Lung (tissue), 12 donors: ENCODE measurements around the gene PHOSPHO1. TPM values are rescaled to one million over a fixed set of nuclear protein-coding genes. Genes with fewer than 3 reads are reported as not detected.

Source experiments
- ATAC-seq: fragments of 200-7000 bp; cut with Tn5 transposase; one replicate; pipeline ENCODE4 v1.9.1; 2020; ENCODE audit warnings: moderate number of reproducible peaks; ENCODE audit not compliant: insufficient read depth, low FRiP score
- DNase-seq, 3 donors: peaks; one replicate each; pipeline ENCODE4 v3.0.0-alpha.2; 2013 to 2017
- H3K27ac ChIP-seq, 2 donors: one replicate each; pipeline ENCODE4 v1.5.1; 2013; ENCODE audit warnings: mild to moderate bottlenecking in 2 of 2, moderate library complexity in 2 of 2, control low read depth in 1 of 2, inconsistent platforms in 1 of 2, low read depth in 1 of 2, low read length in 1 of 2
- H3K27me3 ChIP-seq, 3 donors: one replicate each; pipeline ENCODE4 v1.5.1; 2013; ENCODE audit warnings: low read length in 2 of 3; ENCODE audit not compliant: control insufficient read depth in 3 of 3, insufficient read depth in 3 of 3
- H3K36me3 ChIP-seq, 4 donors: one replicate each; pipeline ENCODE4 v1.5.1; 2013; ENCODE audit warnings: low read length in 4 of 4, mild to moderate bottlenecking in 1 of 4, moderate library complexity in 1 of 4; ENCODE audit not compliant: control insufficient read depth in 4 of 4, insufficient read depth in 4 of 4
- H3K4me1 ChIP-seq, 5 donors: one replicate each; pipeline ENCODE4 v1.5.1; 2013; ENCODE audit warnings: low read length in 5 of 5, mild to moderate bottlenecking in 2 of 5, moderate library complexity in 1 of 5; ENCODE audit not compliant: control insufficient read depth in 5 of 5, insufficient read depth in 5 of 5
- H3K4me3 ChIP-seq: one replicate; pipeline ENCODE4 v1.5.1; 2013; ENCODE audit warnings: mild to moderate bottlenecking, control low read depth, moderate library complexity
- H3K9ac ChIP-seq, 2 donors: one replicate each; pipeline ENCODE4 v1.5.1; 2013; ENCODE audit warnings: low read length in 2 of 2, control low read depth in 1 of 2; ENCODE audit not compliant: insufficient read depth in 1 of 2
- H3K9me3 ChIP-seq, 4 donors: one replicate each; pipeline ENCODE4 v1.5.1; 2013; ENCODE audit warnings: low read length in 3 of 4, mild to moderate bottlenecking in 1 of 4, moderate library complexity in 1 of 4; ENCODE audit not compliant: control insufficient read depth in 4 of 4, insufficient read depth in 3 of 4
- WGBS, 2 donors: extraction: QIAGEN DNeasy Blood & Tissue Kit; methylation state at CpG; one replicate each; pipeline ENCODE4 v1.1.7; 2013; 5-methylcytosine and 5-hydroxymethylcytosine counted together
- polyA plus RNA-seq, 2 donors: library from polyadenylated mRNA; stranded (reverse); fragments of 200-250 nt; gene quantifications; one replicate each; pipeline ENCODE4 v1.2.1, GENCODE V29; 2013
- total RNA-seq, 2 donors: library from RNA; depleted of rRNA in 1 of 2; stranded (reverse); fragments of >200 nt in 1 of 2; gene quantifications; one replicate each; pipeline ENCODE4 v1.2.1, GENCODE V29; 2014 to 2021
- TF ChIP-seq, protein P1 (sequence below): IDR thresholded peaks from 2 replicates; pipeline ENCODE4 v1.5.1; 2012; ENCODE audit warnings: mild to moderate bottlenecking; ENCODE audit errors: control extremely low read depth, extremely low read depth
- donor health status: control.
- donor health status: control.
- donor health status: Bipolar disorder and iron deficiency.
- donor health status: healthy.
- donor health status: DM: yes; HTN: yes; CAD: no.

Gene PHOSPHO1
- total and polyA plus RNA-seq, 4 donors: 0.37 to 10.2 (median 1.9) TPM

DNA sequence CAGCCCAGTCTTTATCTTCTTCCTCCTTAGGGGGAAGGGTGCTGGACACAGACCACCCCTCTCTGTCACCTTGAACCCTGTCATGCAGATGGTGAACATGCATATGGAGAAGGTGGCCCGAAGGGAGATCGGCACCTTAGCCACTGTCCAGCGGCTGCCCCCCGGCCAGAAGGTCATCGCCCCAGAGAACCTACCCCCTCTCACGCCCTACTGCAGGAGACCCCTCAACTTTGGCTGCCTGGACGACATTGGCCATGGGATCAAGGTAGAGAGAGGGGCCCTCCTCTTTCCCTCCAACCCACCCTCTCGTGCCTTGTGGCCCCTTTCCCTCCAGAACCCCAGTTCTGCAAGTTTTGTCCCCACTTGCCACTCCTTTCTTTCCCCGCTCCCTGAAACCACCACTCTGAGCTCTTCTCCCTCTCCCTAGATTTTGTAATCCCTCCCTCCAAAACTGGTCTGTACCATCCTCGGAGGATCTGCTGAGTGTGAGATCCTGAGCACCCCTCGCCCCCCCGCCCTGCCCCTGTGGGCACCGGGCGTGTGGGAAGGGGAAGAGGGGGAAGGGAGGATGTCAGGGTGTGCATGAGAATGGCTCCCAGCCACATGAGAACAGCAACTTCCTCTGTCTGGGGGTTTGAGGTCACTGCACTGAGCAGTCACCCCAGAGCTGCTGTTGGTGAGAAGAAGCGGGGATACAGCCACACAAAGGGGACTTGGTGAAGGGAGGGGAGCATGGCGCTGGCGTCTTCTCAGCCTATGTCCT, 12.8 kb downstream of the PHOSPHO1 start:
- H3K36me3 ChIP-seq: peaks cover 0 to 18% (median 0%) of the 10 kb centered on the region in 4 donors
- TF ChIP-seq, protein P1, sequence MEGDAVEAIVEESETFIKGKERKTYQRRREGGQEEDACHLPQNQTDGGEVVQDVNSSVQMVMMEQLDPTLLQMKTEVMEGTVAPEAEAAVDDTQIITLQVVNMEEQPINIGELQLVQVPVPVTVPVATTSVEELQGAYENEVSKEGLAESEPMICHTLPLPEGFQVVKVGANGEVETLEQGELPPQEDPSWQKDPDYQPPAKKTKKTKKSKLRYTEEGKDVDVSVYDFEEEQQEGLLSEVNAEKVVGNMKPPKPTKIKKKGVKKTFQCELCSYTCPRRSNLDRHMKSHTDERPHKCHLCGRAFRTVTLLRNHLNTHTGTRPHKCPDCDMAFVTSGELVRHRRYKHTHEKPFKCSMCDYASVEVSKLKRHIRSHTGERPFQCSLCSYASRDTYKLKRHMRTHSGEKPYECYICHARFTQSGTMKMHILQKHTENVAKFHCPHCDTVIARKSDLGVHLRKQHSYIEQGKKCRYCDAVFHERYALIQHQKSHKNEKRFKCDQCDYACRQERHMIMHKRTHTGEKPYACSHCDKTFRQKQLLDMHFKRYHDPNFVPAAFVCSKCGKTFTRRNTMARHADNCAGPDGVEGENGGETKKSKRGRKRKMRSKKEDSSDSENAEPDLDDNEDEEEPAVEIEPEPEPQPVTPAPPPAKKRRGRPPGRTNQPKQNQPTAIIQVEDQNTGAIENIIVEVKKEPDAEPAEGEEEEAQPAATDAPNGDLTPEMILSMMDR: no peak
- peak overlapping the region in 1 of 2 donors; percentile 27 for H3K27ac ChIP-seq
- no peak overlapping the region for H3K9ac ChIP-seq
- peaks cover 0 to 21% (median 0%) of the 10 kb centered on the region in 5 donors for H3K4me1 ChIP-seq
- H3K9me3 ChIP-seq: no peaks in the 10 kb centered on the region
- H3K27me3 ChIP-seq: peaks cover 0 to under 1% (median 0%) of the 10 kb centered on the region in 3 donors
- DNase-seq (peak in 1 of 3 donors; percentile 25), ATAC-seq (peak; percentile 71)
- WGBS, 2 donors: 45 to 57% methylated on average over 17 of the region's 17 CpGs
- H3K4me3 ChIP-seq: no peak overlapping the region

DNA sequence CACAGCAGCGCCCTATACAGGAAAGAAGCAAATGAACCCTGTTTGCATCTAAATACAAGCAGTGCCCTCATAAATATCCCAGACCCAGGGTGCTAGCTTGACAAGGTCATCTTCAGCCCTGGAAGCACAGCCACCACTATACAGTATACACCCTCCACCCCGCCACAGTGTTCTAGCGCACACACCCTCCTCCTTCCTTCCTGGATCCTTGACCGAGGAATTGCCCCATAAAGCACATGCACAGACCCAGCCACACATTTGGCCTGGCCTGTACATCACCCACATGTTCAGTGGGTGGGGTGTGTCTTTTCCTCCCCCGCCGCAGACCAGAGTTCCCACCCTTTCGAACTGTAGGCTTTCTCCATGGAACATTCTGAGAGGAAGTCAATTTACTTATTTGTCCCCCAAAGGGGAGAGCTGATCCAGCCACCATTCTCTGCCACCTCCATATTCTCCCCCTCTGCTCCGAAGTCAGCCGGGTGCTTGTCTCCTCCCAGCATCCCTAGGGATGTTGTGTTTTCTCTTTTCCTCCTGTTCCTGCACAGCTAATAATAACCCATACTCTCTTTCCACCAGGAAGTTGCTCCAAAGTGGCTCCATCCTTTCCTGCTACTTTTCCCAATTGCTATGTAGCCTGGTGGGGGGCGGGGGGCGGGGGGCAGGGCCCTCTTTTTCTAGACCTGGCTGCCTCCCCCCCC, 13.5 kb downstream of the PHOSPHO1 start:
- DNase-seq (peak in 1 of 3 donors; percentile 42), ATAC-seq (no peak)
- H3K27ac ChIP-seq: peak overlapping the region in 1 of 2 donors; percentile 34
- H3K9me3 ChIP-seq: no peaks in the 10 kb centered on the region
- peaks cover 0 to 21% (median 0%) of the 10 kb centered on the region in 5 donors for H3K4me1 ChIP-seq
- 34 to 44% methylated on average over 11 of the region's 11 CpGs for WGBS, 2 donors
- no peaks in the 10 kb centered on the region for H3K27me3 ChIP-seq
- H3K4me3 ChIP-seq: no peak overlapping the region
- TF ChIP-seq, protein P1: no peak
- no peak overlapping the region for H3K9ac ChIP-seq
- H3K36me3 ChIP-seq: peaks cover 0 to 18% (median 0%) of the 10 kb centered on the region in 4 donors

DNA sequence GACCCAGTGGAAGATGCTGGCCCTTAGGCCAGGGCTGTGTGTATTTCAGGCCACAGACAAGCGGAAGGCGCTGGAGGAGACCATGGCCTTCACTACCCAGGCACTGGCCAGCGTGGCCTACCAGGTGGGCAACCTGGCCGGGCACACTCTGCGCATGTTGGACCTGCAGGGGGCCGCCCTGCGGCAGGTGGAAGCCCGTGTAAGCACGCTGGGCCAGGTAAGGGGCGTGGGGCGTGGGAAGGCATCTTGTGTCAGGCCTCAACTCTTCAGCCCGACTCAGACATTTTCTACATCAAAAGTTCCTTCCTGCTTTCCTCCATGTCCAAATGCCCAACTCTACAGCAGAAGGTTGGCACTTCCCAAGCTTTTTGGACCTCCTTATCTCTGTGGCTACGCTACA, 14.1 kb downstream of the PHOSPHO1 start:
- TF ChIP-seq, protein P1: no peak
- no peak for ATAC-seq

More for the DNA sequence above, 14.1 kb downstream of the PHOSPHO1 start:
- H3K27me3 ChIP-seq: no peaks in the 10 kb centered on the region
- H3K9me3 ChIP-seq: no peaks in the 10 kb centered on the region
- no peak overlapping the region for H3K9ac ChIP-seq
- H3K27ac ChIP-seq: peak overlapping the region in 1 of 2 donors; percentile 59
- H3K36me3 ChIP-seq: peaks cover 0 to 14% (median 0%) of the 10 kb centered on the region in 4 donors
- WGBS, 2 donors: 79 to 84% methylated on average over 13 of the region's 13 CpGs
- peaks cover 0 to 21% (median 0%) of the 10 kb centered on the region in 5 donors for H3K4me1 ChIP-seq
- no peak for DNase-seq
- H3K4me3 ChIP-seq: no peak overlapping the region
